Chondrocyte (in vitro differentiated cells): ENCODE data around the gene GCH1. TPM values are rescaled to one million over a fixed set of nuclear protein-coding genes. Genes with fewer than 3 reads are reported as not detected.

Experiments
- DNase-seq: peaks from one replicate; pipeline ENCODE4 v3.0.0; 2021; ENCODE audit warnings: mixed read lengths, low spot score
- H3K27ac Mint-ChIP-seq: one replicate; pipeline ENCODE4 v1.8.0; 2021; ENCODE audit warnings: mild to moderate bottlenecking, moderate library complexity, mixed read lengths; ENCODE audit not compliant: unreplicated experiment
- H3K27me3 Mint-ChIP-seq: 2 replicates; pipeline ENCODE4 v1.8.0; 2021; ENCODE audit warnings: low read depth, mixed read lengths
- H3K36me3 Mint-ChIP-seq: 2 replicates; pipeline ENCODE4 v1.8.0; 2021; ENCODE audit warnings: low read depth, mixed read lengths
- H3K4me1 Mint-ChIP-seq: 2 replicates; pipeline ENCODE4 v1.8.0; 2021; ENCODE audit warnings: low read depth, mild to moderate bottlenecking, mixed read lengths
- H3K4me3 Mint-ChIP-seq: one replicate; pipeline ENCODE4 v1.8.0; 2021; ENCODE audit warnings: mild to moderate bottlenecking, moderate library complexity, mixed read lengths; ENCODE audit not compliant: unreplicated experiment
- H3K9me3 Mint-ChIP-seq: 2 replicates; pipeline ENCODE4 v1.8.0; 2021; ENCODE audit warnings: low read depth, mixed read lengths
- total RNA-seq: library from RNA; stranded (reverse); gene quantifications from 3 replicates; pipeline ENCODE4 v1.2.1, GENCODE V29; 2021
- TF ChIP-seq, protein P1 (sequence below): fragments of 200-600 bp; sonication (generic); IDR thresholded peaks from 2 replicates; pipeline ENCODE4 v1.5.0; 2021; ENCODE audit warnings: antibody characterized with exemption, mild to moderate bottlenecking, moderate library complexity

Gene GCH1
- total RNA-seq, 1 donor from 2014 or later: 0.95 TPM

DNA sequence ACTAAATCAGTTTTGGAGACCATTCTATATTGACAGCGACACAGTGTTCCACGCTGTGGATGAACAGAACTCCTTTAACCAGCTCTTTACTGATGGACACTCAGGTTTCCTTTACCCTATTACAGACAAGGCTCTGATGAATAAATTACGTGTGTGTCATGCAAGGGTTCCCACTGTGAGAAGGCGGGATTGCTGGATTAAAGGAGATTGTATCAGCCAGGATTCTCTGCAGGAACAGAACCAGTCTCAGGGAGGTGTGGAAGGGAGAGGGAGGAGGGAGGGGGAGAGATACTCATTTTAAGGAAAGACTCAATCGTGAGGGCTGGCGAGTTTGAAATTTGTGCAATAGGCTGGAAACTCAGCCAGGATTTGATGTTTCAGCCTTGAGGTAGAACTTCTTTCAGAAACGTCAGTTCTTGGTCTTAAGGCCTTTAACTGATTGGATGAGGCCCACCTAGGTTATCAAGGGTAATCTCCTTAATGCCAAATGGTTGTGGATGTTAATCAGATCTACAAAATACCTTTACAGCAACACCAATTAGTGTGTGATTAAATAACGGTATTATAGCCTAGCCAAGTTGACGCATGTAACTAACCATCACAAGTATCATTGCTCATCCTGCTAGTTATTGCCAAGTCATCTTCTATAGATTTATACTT, 104.0 kb downstream of the GCH1 start:
- H3K4me3 Mint-ChIP-seq: no peak overlapping the region
- no peaks in the 10 kb centered on the region for H3K4me1 Mint-ChIP-seq
- H3K27ac Mint-ChIP-seq: no peak overlapping the region
- peaks cover 12% of the 10 kb centered on the region for H3K36me3 Mint-ChIP-seq
- peaks cover 6% of the 10 kb centered on the region for H3K27me3 Mint-ChIP-seq
- H3K9me3 Mint-ChIP-seq: peaks cover 20% of the 10 kb centered on the region
- TF ChIP-seq, protein P1, sequence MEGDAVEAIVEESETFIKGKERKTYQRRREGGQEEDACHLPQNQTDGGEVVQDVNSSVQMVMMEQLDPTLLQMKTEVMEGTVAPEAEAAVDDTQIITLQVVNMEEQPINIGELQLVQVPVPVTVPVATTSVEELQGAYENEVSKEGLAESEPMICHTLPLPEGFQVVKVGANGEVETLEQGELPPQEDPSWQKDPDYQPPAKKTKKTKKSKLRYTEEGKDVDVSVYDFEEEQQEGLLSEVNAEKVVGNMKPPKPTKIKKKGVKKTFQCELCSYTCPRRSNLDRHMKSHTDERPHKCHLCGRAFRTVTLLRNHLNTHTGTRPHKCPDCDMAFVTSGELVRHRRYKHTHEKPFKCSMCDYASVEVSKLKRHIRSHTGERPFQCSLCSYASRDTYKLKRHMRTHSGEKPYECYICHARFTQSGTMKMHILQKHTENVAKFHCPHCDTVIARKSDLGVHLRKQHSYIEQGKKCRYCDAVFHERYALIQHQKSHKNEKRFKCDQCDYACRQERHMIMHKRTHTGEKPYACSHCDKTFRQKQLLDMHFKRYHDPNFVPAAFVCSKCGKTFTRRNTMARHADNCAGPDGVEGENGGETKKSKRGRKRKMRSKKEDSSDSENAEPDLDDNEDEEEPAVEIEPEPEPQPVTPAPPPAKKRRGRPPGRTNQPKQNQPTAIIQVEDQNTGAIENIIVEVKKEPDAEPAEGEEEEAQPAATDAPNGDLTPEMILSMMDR: no peak
- DNase-seq: no peak

DNA sequence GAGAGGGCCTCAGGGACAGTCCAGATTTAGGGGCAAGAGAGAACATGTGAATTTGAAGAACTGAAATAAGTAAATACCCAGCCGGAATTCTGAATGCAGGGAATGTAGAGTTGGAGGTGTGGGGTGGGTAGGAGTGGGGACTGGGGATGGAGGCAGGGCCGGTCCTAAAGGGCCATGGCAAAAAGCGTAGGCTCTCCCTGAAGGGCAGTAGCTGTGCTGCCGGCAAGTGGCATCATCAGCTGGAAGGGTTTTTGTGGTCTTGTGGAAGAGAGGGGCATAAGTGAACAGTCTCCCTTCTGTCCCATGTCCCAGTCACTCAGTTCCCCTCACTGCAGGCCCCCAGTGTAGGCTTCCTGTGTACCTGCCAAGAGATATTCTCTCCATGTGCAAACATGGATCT, 104.6 kb downstream of the GCH1 start:
- H3K4me3 Mint-ChIP-seq: no peak overlapping the region
- DNase-seq: no peak
- H3K27ac Mint-ChIP-seq: no peak overlapping the region
- peaks cover 20% of the 10 kb centered on the region for H3K9me3 Mint-ChIP-seq
- H3K27me3 Mint-ChIP-seq: peaks cover 3% of the 10 kb centered on the region
- H3K36me3 Mint-ChIP-seq: peaks cover 12% of the 10 kb centered on the region
- no peaks in the 10 kb centered on the region for H3K4me1 Mint-ChIP-seq
- TF ChIP-seq, protein P1: no peak

DNA sequence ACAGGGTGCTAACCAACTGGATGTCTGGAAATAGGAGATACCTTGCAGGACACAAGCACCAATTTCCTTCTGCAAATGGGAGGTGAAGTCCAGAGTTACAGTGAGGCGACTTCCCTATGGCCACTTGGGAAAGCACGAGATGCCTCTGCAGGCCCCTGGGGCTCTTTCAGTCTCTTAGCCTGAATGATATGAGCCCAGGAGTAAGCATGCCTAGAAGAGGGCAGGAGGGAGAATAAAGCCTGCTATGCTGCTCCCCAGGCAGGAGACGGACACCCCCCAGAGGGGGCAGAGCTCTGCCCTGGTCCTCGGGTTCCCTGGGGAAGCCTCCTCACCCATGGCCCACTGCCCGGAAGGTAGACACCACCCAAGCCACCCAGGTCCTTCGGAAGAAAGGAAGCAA, 105.1 kb downstream of the GCH1 start:
- H3K27ac Mint-ChIP-seq: no peak overlapping the region
- H3K9me3 Mint-ChIP-seq: peaks cover 20% of the 10 kb centered on the region
- peaks cover 12% of the 10 kb centered on the region for H3K36me3 Mint-ChIP-seq
- no peak overlapping the region for H3K4me3 Mint-ChIP-seq
- TF ChIP-seq, protein P1: no peak
- no peak for DNase-seq
- H3K27me3 Mint-ChIP-seq: peaks cover 2% of the 10 kb centered on the region
- no peaks in the 10 kb centered on the region for H3K4me1 Mint-ChIP-seq

DNA sequence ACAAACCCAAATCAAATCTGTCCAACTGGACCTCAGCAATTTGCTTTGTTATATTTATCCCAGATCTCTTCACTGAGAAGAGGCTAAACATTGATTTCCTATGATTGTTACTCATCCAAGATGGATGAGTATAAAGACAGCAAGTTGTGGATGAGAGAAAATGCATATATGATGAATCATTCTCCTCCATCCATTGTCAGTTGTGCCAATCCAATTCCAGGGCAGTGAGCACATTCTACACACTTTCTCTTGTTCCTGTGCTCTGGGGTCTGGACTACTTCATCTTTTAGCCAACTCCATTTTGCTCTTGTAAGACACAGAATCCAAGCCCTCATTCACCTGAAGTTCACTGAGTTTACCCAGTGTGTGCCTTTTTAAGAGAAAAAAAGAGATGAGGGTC, 105.7 kb downstream of the GCH1 start:
- Mint-ChIP-seq H3K4me3 (no peak overlapping the region), H3K36me3 (peaks cover 12% of the 10 kb centered on the region), H3K27me3 (peaks cover 2% of the 10 kb centered on the region), H3K9me3 (peaks cover 20% of the 10 kb centered on the region), H3K4me1 (no peaks in the 10 kb centered on the region), H3K27ac (no peak overlapping the region)
- TF ChIP-seq, protein P1: no peak
- DNase-seq: no peak

DNA sequence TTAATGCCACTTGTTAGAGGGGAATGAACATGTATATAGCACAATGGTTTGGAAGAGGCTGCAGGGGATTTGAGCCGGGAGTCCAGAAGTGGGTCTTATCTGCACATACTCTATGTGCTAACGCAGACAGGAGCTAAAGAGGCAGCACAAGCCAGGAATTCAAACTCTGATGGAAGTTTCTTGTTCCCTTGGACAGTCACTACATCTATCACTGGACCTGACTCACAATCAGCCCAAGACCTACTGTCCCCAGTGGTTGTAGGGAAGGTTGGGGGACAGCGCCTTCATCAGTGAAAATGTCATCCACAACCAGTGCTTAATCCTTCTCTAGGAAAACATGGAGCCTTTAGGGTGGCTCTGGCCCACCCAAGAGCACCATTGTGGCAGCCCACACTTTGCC, 107.8 kb downstream of the GCH1 start:
- H3K4me1 Mint-ChIP-seq: no peaks in the 10 kb centered on the region
- no peak overlapping the region for H3K27ac Mint-ChIP-seq
- H3K36me3 Mint-ChIP-seq: peaks cover 20% of the 10 kb centered on the region
- H3K9me3 Mint-ChIP-seq: peaks cover 6% of the 10 kb centered on the region
- no peaks in the 10 kb centered on the region for H3K27me3 Mint-ChIP-seq
- TF ChIP-seq, protein P1: no peak
- no peak overlapping the region for H3K4me3 Mint-ChIP-seq
- no peak for DNase-seq
